Measurements from ENCODE around the gene SSB.
"Not testable (repeated sequence)": the region's sequence is repeated elsewhere in the genome, so short reads cannot be mapped to it uniquely, and the experiment has no call there.

SSB gene

DNA sequence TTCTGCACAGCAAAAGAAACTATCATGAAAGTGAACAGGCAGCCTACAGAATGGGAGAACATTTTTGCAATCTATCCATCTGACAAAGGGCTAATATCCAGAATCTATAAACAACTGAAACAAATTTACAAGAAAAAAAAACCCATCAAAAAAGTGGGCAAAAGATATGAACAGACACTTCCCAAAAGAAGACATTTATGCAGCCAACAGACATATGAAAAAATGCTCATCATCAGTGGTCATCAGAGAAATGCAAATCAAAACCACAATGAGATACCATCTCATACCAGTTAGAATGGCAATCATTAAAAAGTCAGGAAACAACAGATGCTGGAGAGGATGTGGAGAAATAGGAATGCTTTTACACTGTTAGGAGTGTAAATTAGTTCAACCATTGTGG is 18.3 kb downstream of the SSB start:
- not testable (repeated sequence) for H3K9ac ChIP-seq (ENCODE audit: low read length in 2 of 2); H3K4me3 ChIP-seq (ENCODE audit: low read length in 2 of 2); H3K27ac ChIP-seq (ENCODE audit: low read length); H3K27me3 ChIP-seq (ENCODE audit: control insufficient read depth in 1 of 2, insufficient read depth in 2 of 2, low read length in 2 of 2); H3K4me1 ChIP-seq (ENCODE audit: control insufficient read depth, insufficient read depth, low read length); H3K9me3 ChIP-seq (ENCODE audit: control insufficient read depth in 2 of 2, low read length in 2 of 2)
- H3K36me3 ChIP-seq (ENCODE audit: control insufficient read depth in 2 of 2, insufficient read depth in 2 of 2, low read length in 2 of 2), result peaks cover 18 to 21% of the 10 kb centered on the region in 2 donors

- not testable (repeated sequence) for H3K4me3 ChIP-seq (ENCODE audit: low read length in 2 of 2); H3K27me3 ChIP-seq (ENCODE audit: control insufficient read depth in 1 of 2, insufficient read depth in 2 of 2, low read length in 2 of 2); H3K9me3 ChIP-seq (ENCODE audit: control insufficient read depth in 2 of 2, low read length in 2 of 2); H3K27ac ChIP-seq (ENCODE audit: low read length); H3K9ac ChIP-seq (ENCODE audit: low read length in 2 of 2); H3K4me1 ChIP-seq (ENCODE audit: control insufficient read depth, insufficient read depth, low read length)
- peaks cover 16 to 17% of the 10 kb centered on the region in 2 donors for H3K36me3 ChIP-seq (ENCODE audit: control insufficient read depth in 2 of 2, insufficient read depth in 2 of 2, low read length in 2 of 2)
Observed at GRCh38 chr2:169817369-169817768, 18.7 kb downstream of the SSB start.

DNA sequence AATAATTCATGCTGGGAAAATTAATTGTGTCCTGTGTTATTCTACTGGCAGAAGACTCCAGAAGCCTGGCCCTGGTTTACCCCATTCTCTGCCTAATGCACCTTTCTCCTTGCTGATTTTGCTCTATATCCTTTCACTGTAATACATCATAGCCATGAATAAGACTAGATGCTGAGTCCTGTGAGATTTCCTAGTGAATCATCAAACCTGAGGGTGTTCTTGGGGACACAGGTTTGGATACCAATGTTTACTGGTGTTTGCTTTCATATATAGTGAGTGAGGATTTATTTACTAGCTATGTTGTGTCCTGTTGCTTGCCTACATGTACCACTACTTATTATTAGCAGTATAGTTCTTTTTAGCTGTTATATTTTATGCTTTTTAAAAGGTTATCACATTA is 19.6 kb downstream of the SSB start:
- Histone ChIP-seq H3K4me3 (ENCODE audit: low read length in 2 of 2) (no peak overlapping the region), H3K4me1 (ENCODE audit: control insufficient read depth, insufficient read depth, low read length) (peaks cover 6% of the 10 kb centered on the region), H3K9ac (ENCODE audit: low read length in 2 of 2) (no peak overlapping the region), H3K27me3 (ENCODE audit: control insufficient read depth in 1 of 2, insufficient read depth in 2 of 2, low read length in 2 of 2) (no peaks in the 10 kb centered on the region), H3K36me3 (ENCODE audit: control insufficient read depth in 2 of 2, insufficient read depth in 2 of 2, low read length in 2 of 2) (peaks cover 12 to 15% of the 10 kb centered on the region in 2 donors), H3K27ac (ENCODE audit: low read length) (no peak overlapping the region), H3K9me3 (ENCODE audit: control insufficient read depth in 2 of 2, low read length in 2 of 2) (no peaks in the 10 kb centered on the region)

DNA sequence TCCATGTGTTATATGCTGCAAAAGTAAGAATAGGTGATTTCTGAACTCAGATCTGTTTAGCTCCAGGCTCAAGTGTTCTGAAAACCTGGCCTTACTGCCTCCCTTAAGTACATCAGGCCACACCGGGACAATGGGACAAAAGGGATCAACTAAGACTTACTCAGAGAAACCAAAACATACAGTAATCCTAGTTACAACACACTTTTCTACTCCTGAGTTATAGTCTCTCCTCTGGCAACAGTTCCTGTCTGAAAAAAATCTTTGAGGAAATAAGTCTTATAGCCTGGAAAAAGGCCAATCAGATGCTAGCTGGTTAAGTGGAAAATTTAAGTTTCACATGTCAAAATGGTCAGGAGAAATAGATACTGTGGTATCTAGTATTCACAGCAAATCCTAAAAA is 20.4 kb downstream of the SSB start:
- Histone ChIP-seq H3K4me3 (ENCODE audit: low read length in 2 of 2) (no peak overlapping the region), H3K27ac (ENCODE audit: low read length) (no peak overlapping the region), H3K9ac (ENCODE audit: low read length in 2 of 2) (no peak overlapping the region), H3K36me3 (ENCODE audit: control insufficient read depth in 2 of 2, insufficient read depth in 2 of 2, low read length in 2 of 2) (peaks cover 12 to 15% of the 10 kb centered on the region in 2 donors), H3K4me1 (ENCODE audit: control insufficient read depth, insufficient read depth, low read length) (peaks cover 6% of the 10 kb centered on the region), H3K9me3 (ENCODE audit: control insufficient read depth in 2 of 2, low read length in 2 of 2) (no peaks in the 10 kb centered on the region), H3K27me3 (ENCODE audit: control insufficient read depth in 1 of 2, insufficient read depth in 2 of 2, low read length in 2 of 2) (no peaks in the 10 kb centered on the region)

DNA sequence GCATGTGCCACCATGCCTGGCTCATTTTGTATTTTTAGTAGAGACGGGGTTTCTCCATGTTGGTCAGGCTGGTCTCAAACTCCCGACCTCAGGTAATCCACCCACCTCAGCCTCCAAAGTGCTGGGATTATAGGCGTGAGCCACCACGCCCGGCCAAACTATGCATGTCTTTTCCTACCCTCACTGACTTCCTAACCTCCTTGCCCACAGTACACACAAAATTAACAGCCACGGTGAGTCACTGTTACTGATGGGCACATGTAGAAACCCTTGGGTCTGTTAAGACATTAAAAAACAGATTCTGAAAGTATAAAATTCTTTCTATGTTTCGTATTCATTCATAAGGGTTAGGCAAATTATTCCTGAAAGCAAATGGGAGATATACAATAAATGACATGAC is 21.4 kb downstream of the SSB start:
- not testable (repeated sequence) for H3K27ac ChIP-seq (ENCODE audit: low read length); H3K27me3 ChIP-seq (ENCODE audit: control insufficient read depth in 1 of 2, insufficient read depth in 2 of 2, low read length in 2 of 2); H3K4me3 ChIP-seq (ENCODE audit: low read length in 2 of 2); H3K4me1 ChIP-seq (ENCODE audit: control insufficient read depth, insufficient read depth, low read length); H3K9me3 ChIP-seq (ENCODE audit: control insufficient read depth in 2 of 2, low read length in 2 of 2); H3K9ac ChIP-seq (ENCODE audit: low read length in 2 of 2)
- peaks cover 11 to 14% of the 10 kb centered on the region in 2 donors for H3K36me3 ChIP-seq (ENCODE audit: control insufficient read depth in 2 of 2, insufficient read depth in 2 of 2, low read length in 2 of 2)

DNA sequence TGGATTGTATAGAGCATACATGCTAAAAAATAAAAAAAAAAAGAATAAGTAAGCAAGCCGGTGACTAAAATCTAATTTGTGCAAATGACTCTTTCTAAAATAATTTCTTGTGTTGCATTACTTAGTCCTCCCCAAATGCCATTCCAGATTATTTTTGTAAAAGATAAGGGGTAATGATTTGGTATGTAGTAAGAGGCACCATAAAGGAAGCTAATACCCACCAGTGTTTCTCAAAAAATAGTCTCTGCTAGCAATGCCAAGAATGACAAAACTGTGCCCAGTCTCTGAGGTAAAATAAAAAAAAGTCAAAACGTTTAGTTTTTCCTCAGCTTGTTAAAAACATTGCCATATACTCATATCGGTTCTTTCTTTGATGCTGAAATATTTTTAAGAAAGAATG is 23.4 kb downstream of the SSB start:
- H3K27ac ChIP-seq (ENCODE audit: low read length), result no peak overlapping the region
- no peak overlapping the region for H3K9ac ChIP-seq (ENCODE audit: low read length in 2 of 2)
- peaks cover 13% of the 10 kb centered on the region for H3K4me1 ChIP-seq (ENCODE audit: control insufficient read depth, insufficient read depth, low read length)

DNA sequence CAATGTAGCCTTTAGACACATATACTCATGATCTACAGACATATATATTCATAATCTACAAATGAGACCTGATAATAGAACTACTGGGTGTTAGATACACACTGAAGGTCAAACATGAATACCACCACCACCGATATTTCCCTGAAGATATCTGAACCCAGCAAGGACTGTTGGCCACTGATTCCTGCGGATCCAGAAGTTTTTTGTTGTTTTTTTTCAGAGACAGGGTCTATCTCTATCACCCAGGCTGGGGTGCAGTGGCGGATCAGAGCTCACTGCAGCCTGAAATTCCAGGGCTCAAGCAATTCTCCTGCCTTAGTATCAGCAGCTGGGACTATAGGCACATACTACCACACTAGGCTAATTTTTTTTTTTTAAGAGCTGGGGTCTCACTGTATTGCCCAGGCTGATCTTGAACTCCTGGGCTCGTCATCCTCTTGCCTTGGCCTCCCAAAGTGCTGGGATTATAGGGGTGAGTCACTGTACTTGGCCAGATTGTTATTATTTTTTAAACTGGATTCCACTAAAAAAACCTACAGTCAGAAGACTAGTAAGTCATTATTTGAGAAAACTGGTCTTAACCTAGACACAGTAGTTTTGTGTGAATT is 24.2 kb downstream of the SSB start:
- Histone ChIP-seq H3K4me1 (ENCODE audit: control insufficient read depth, insufficient read depth, low read length) (peaks cover 15% of the 10 kb centered on the region), H3K9ac (ENCODE audit: low read length in 2 of 2) (no peak overlapping the region), H3K27me3 (ENCODE audit: control insufficient read depth in 1 of 2, insufficient read depth in 2 of 2, low read length in 2 of 2) (no peaks in the 10 kb centered on the region), H3K9me3 (ENCODE audit: control insufficient read depth in 2 of 2, low read length in 2 of 2) (no peaks in the 10 kb centered on the region), H3K4me3 (ENCODE audit: low read length in 2 of 2) (peak overlapping the region in 1 of 2 donors; percentile 8), H3K27ac (ENCODE audit: low read length) (no peak overlapping the region), H3K36me3 (ENCODE audit: control insufficient read depth in 2 of 2, insufficient read depth in 2 of 2, low read length in 2 of 2) (peaks cover 3 to 6% of the 10 kb centered on the region in 2 donors)

More for the DNA sequence above, 23.4 kb downstream of the SSB start:
- Histone ChIP-seq H3K9me3 (ENCODE audit: control insufficient read depth in 2 of 2, low read length in 2 of 2) (no peaks in the 10 kb centered on the region), H3K36me3 (ENCODE audit: control insufficient read depth in 2 of 2, insufficient read depth in 2 of 2, low read length in 2 of 2) (peaks cover 3 to 8% of the 10 kb centered on the region in 2 donors), H3K4me3 (ENCODE audit: low read length in 2 of 2) (no peak overlapping the region), H3K27me3 (ENCODE audit: control insufficient read depth in 1 of 2, insufficient read depth in 2 of 2, low read length in 2 of 2) (no peaks in the 10 kb centered on the region)

DNA sequence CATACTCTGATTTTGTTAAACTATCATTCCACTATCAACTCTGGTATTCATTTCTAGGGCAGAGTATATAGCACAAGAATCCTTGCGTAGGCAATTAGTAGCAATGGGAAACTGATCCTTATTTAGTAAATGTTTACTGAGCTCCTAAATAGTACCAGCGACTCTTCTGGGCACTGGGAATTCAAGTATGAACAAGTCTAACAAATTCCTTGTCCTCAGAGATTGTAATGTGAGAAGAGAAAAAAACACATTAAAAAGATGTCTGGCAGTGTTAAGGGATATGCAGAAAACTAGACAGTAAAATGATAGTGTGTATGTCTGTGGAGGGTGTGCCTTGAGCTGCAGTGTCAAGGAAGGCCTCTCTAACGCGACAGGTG is 25.3 kb downstream of the SSB start:
- H3K36me3 ChIP-seq (ENCODE audit: control insufficient read depth in 2 of 2, insufficient read depth in 2 of 2, low read length in 2 of 2), result peaks cover 0 to 3% of the 10 kb centered on the region in 2 donors
- peak overlapping the region; percentile 77 to 82 for H3K9ac ChIP-seq (ENCODE audit: low read length in 2 of 2)
- no peaks in the 10 kb centered on the region for H3K9me3 ChIP-seq (ENCODE audit: control insufficient read depth in 2 of 2, low read length in 2 of 2)
- H3K4me3 ChIP-seq (ENCODE audit: low read length in 2 of 2), result peak overlapping the region; percentile 89 to 93
- H3K4me1 ChIP-seq (ENCODE audit: control insufficient read depth, insufficient read depth, low read length), result peaks cover 15% of the 10 kb centered on the region
- no peaks in the 10 kb centered on the region for H3K27me3 ChIP-seq (ENCODE audit: control insufficient read depth in 1 of 2, insufficient read depth in 2 of 2, low read length in 2 of 2)
- H3K27ac ChIP-seq (ENCODE audit: low read length), result peak overlapping the region; percentile 67

- H3K9ac ChIP-seq (ENCODE audit: low read length in 2 of 2), result peak within 1 kb of the TSS; percentile 77 to 82
- peak within 1 kb of the TSS; percentile 67 for H3K27ac ChIP-seq (ENCODE audit: low read length)
- no peaks in the 10 kb centered on the region for H3K36me3 ChIP-seq (ENCODE audit: control insufficient read depth in 2 of 2, insufficient read depth in 2 of 2, low read length in 2 of 2)
- no peaks in the 10 kb centered on the region for H3K9me3 ChIP-seq (ENCODE audit: control insufficient read depth in 2 of 2, low read length in 2 of 2)
- H3K4me1 ChIP-seq (ENCODE audit: control insufficient read depth, insufficient read depth, low read length), result peaks cover 15% of the 10 kb centered on the region
- H3K4me3 ChIP-seq (ENCODE audit: low read length in 2 of 2), result peak within 1 kb of the TSS; percentile 89 to 93
- no peaks in the 10 kb centered on the region for H3K27me3 ChIP-seq (ENCODE audit: control insufficient read depth in 1 of 2, insufficient read depth in 2 of 2, low read length in 2 of 2)
Observed at GRCh38 chr2:169824373-169825333, 26.0 kb downstream of the SSB start, which contains the start of gene METTL5. Gene METTL5, minus strand, starts transcription at chr2:169824905. Its CDS starts 308 bp downstream, at chr2:169824597.

GRCh38 chr2:169827272-169828140 is 28.8 kb downstream of the SSB start, which contains the start of gene UBR3:
Gene UBR3, plus strand, starts transcription at chr2:169827454. Its CDS starts 54 bp downstream, at chr2:169827508.
- H3K27ac ChIP-seq (ENCODE audit: low read length), result peak within 1 kb of the TSS; percentile 75
- H3K4me1 ChIP-seq (ENCODE audit: control insufficient read depth, insufficient read depth, low read length), result peaks cover 14% of the 10 kb centered on the region
- H3K4me3 ChIP-seq (ENCODE audit: low read length in 2 of 2), result peak within 1 kb of the TSS; percentile 88 to 92
- H3K9me3 ChIP-seq (ENCODE audit: control insufficient read depth in 2 of 2, low read length in 2 of 2), result no peaks in the 10 kb centered on the region
- H3K27me3 ChIP-seq (ENCODE audit: control insufficient read depth in 1 of 2, insufficient read depth in 2 of 2, low read length in 2 of 2), result no peaks in the 10 kb centered on the region
- no peaks in the 10 kb centered on the region for H3K36me3 ChIP-seq (ENCODE audit: control insufficient read depth in 2 of 2, insufficient read depth in 2 of 2, low read length in 2 of 2)
- H3K9ac ChIP-seq (ENCODE audit: low read length in 2 of 2), result peak within 1 kb of the TSS; percentile 83 to 87

Data from stomach smooth muscle (tissue), 2 donors.